Measurements from ENCODE around the gene TRPC4AP.

GRCh38 chr20:35017099-35017835 lies 75.3 kb downstream of the TRPC4AP start:
- TF ChIP-seq ZNF274 (IDR thresholded peaks at IDR 0.05; ENCODE audit: low read depth, low read length) (no peak), YY1 (IDR thresholded peaks at IDR 0.05; ENCODE audit: insufficient read depth, insufficient read length) (no peak)

Measured in NT2/D1 (cell line).